ENCODE results near the gene KCNK3. TPM values are rescaled to one million over a fixed set of nuclear protein-coding genes. Genes with fewer than 3 reads are reported as not detected.

Gene KCNK3
- total RNA-seq, 4 donors from 2014 or later: 0.76 to 1.6 (median 0.94) TPM

DNA sequence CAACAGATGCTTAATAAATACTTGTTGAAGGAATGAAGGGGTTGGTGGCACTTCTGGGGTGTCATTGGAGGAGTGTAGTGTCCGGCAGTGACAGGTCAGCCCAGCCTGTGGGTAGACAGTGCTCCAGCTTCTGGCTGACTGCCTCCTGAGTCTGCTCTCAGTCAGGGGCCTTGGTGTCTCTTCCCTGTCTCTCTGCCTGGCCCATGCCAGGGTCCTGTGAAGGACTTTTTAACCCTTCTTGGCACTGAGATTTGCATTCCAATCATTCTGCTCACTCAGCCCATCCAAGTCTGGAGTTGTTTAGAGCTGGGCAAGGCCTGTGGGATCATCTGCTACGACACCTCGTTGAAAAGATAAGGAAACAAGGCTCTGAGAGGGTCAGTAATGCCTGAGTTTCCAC is 1.4 kb upstream of the KCNK3 start:
- no peak overlapping the region for H3K4me3 ChIP-seq

DNA sequence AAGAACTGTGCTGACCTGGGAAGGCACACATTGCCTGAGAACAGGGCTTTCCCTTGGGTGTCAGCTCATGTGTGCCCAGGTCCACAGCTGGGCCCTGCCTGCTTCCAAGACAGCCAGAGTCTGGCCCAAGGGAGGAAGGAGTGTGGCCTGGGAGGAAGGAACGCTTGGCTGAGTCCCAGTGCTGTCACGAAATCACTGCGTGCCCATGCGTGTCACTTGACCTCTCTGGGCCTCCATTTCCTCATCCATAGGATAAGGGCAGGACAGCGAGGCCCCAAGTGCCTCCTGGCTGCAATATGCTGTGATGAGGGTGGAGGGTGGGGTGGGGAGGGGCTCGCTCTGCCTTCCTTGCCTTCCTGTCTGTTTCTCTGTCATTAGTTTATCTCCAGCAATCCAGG is 642 bp upstream of the KCNK3 start:
- H3K4me1 ChIP-seq: peaks cover 0 to 8% (median 3%) of the 10 kb centered on the region in 4 donors
- no peaks in the 10 kb centered on the region for H3K9me3 ChIP-seq
- H3K27ac ChIP-seq: peak overlapping the region in 2 of 4 donors; percentile 46 to 72
- no peak overlapping the region for H3K4me3 ChIP-seq
- TF ChIP-seq POLR2A (IDR thresholded peaks at IDR 0.05): no peak
- TF ChIP-seq, protein P1, sequence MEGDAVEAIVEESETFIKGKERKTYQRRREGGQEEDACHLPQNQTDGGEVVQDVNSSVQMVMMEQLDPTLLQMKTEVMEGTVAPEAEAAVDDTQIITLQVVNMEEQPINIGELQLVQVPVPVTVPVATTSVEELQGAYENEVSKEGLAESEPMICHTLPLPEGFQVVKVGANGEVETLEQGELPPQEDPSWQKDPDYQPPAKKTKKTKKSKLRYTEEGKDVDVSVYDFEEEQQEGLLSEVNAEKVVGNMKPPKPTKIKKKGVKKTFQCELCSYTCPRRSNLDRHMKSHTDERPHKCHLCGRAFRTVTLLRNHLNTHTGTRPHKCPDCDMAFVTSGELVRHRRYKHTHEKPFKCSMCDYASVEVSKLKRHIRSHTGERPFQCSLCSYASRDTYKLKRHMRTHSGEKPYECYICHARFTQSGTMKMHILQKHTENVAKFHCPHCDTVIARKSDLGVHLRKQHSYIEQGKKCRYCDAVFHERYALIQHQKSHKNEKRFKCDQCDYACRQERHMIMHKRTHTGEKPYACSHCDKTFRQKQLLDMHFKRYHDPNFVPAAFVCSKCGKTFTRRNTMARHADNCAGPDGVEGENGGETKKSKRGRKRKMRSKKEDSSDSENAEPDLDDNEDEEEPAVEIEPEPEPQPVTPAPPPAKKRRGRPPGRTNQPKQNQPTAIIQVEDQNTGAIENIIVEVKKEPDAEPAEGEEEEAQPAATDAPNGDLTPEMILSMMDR (IDR thresholded peaks at IDR 0.05): no peak
- DNase-seq: no peak
- no peaks in the 10 kb centered on the region for H3K36me3 ChIP-seq
- peaks cover 0 to 8% of the 10 kb centered on the region in 2 donors for H3K27me3 ChIP-seq

More for the DNA sequence above, 1.4 kb upstream of the KCNK3 start:
- no peak for DNase-seq
- no peak for TF ChIP-seq POLR2A (IDR thresholded peaks at IDR 0.05)
- TF ChIP-seq, protein P1 (IDR thresholded peaks at IDR 0.05): no peak
- Histone ChIP-seq H3K27ac (peak overlapping the region in 1 of 4 donors; percentile 72), H3K4me1 (peaks cover 0 to 8% (median 3%) of the 10 kb centered on the region in 4 donors), H3K36me3 (no peaks in the 10 kb centered on the region), H3K9me3 (no peaks in the 10 kb centered on the region), H3K27me3 (peaks cover 0 to 8% of the 10 kb centered on the region in 2 donors)

DNA sequence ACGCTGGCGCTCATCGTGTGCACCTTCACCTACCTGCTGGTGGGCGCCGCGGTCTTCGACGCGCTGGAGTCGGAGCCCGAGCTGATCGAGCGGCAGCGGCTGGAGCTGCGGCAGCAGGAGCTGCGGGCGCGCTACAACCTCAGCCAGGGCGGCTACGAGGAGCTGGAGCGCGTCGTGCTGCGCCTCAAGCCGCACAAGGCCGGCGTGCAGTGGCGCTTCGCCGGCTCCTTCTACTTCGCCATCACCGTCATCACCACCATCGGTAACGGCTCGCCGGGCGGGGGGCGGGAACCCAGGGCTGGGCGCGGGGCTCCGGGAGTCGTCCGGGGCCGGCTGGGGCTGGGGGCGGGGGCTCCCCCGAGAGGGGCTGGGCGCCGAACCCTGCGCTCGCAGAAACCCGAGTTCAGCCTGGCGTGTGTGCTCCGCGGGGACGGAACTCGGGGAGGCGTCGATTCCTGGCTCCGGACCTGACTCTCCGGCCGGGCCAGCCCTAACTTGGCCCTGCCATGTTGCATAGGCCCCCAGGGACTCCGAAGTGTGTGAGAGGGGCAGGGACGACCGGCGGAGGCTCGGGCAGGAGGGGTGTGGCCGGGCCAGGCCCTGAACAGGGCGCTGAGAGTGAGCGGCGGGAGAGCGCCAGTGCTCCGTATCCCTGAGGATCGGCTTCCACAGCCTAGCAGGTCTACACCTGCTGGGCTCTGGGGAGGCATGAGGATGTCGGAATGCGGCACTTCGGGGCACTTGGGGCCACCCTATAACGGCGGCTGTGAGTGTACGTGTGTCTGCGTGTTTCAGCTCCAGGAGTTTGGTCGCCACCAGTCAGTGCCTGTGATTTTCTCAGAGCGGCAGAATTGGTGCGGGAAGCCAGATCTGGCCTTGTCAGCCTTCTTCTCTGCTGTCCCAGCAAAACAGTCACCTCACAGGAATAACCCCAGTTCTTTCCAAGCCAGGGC is 651 bp downstream of the KCNK3 start:
- Histone ChIP-seq H3K9me3 (no peaks in the 10 kb centered on the region), H3K27ac (peak overlapping the region in 1 of 4 donors; percentile 19), H3K4me3 (peak overlapping the region in 3 of 4 donors; percentile 7 to 49 (median 22)), H3K36me3 (no peaks in the 10 kb centered on the region), H3K27me3 (peaks cover 0 to 8% of the 10 kb centered on the region in 2 donors), H3K4me1 (peaks cover 0 to 8% (median 3%) of the 10 kb centered on the region in 4 donors)
- TF ChIP-seq, protein P1 (IDR thresholded peaks at IDR 0.05): no peak
- TF ChIP-seq POLR2A (IDR thresholded peaks at IDR 0.05): no peak
- DNase-seq: no peak

DNA sequence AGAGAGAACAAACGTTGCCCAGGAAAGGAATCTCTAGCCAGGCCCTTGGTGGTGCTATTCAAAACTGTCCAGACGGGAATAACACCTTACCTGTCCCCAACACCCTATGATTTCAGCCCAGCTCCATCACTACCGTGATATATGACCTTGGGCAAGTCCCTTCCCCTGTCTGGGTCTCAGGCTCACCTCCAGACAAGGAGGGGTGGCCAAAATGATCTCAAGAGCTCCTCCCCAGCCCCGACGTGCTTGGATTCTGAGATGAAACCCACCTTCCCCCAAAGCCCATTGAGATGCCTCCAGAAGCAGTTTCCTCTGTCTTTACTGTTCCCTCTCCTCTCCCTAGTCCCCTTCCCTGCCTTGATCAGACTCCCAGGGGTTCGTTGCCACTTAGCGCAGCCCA is 1.5 kb downstream of the KCNK3 start:
- peaks cover 0 to 8% of the 10 kb centered on the region in 2 donors for H3K27me3 ChIP-seq

DNA sequence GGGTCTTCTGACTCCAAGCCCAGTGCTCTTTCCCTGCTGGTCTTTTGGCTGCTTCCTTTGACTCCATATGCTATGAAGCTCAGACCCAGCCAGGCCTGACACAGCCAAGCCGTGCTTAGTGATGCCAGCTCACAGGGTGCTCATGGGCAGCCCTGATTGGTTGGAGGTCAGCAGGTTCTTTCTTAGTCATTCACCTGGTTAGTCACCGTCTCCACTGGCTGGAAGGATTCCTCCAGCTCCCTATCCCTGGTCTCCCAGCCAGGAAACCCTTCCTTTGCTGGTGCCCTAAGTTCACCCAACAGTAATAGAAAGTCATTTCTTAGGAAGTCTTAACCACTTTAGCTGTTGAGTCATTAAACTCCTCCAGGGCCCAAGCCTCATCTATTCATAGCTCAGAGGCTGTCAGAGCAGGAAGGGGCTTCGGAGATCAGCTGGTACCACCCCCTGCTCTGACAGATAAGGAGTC is 3.9 kb downstream of the KCNK3 start:
- Histone ChIP-seq H3K27ac (no peak overlapping the region), H3K4me3 (no peak overlapping the region), H3K36me3 (no peaks in the 10 kb centered on the region), H3K9me3 (no peaks in the 10 kb centered on the region), H3K27me3 (peaks cover 0 to 8% of the 10 kb centered on the region in 2 donors), H3K4me1 (peaks cover 0 to 8% (median 3%) of the 10 kb centered on the region in 4 donors)
- no peak for DNase-seq
- TF ChIP-seq, protein P1 (IDR thresholded peaks at IDR 0.05): no peak
- no peak for TF ChIP-seq POLR2A (IDR thresholded peaks at IDR 0.05)

More for the DNA sequence above, 1.5 kb downstream of the KCNK3 start:
- no peak for DNase-seq
- Histone ChIP-seq H3K4me1 (peaks cover 0 to 8% (median 3%) of the 10 kb centered on the region in 4 donors), H3K36me3 (no peaks in the 10 kb centered on the region), H3K27ac (no peak overlapping the region), H3K9me3 (no peaks in the 10 kb centered on the region), H3K4me3 (no peak overlapping the region)
- TF ChIP-seq POLR2A (IDR thresholded peaks at IDR 0.05): no peak

DNA sequence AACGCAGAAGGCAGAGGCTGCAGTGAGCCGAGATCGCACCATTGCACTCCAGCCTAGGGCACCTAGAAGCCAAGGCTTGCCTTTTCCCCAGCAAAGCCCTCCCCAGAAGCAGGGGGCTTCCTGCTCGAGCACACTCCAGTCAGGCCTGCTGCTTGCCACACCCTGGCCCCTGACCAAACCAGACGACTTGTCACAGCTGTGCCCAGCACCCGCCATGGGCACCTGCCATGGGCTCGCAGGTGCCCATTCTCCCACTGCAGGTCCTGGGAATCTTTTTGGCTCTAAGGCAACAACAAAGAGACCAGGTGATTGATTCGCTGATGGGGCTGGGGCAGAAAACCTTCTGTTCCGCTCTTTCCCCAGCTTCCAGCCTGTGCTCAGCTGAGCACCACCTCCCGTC is 4.9 kb downstream of the KCNK3 start:
- Histone ChIP-seq H3K4me1 (peaks cover 0 to 8% (median 3%) of the 10 kb centered on the region in 4 donors), H3K36me3 (no peaks in the 10 kb centered on the region), H3K4me3 (no peak overlapping the region), H3K27ac (no peak overlapping the region), H3K27me3 (peaks cover 0 to 8% of the 10 kb centered on the region in 2 donors), H3K9me3 (no peaks in the 10 kb centered on the region)
- DNase-seq: no peak
- TF ChIP-seq, protein P1 (IDR thresholded peaks at IDR 0.05): no peak
- no peak for TF ChIP-seq POLR2A (IDR thresholded peaks at IDR 0.05)
